ENCODE measurements around the gene KEAP1. TPM values are rescaled to one million over a fixed set of nuclear protein-coding genes. Genes with fewer than 3 reads are reported as not detected.

Gene KEAP1
- total and polyA plus RNA-seq, 4 experiments from 2014 or later, result 35.7 to 60.1 (median 52.1) TPM

DNA sequence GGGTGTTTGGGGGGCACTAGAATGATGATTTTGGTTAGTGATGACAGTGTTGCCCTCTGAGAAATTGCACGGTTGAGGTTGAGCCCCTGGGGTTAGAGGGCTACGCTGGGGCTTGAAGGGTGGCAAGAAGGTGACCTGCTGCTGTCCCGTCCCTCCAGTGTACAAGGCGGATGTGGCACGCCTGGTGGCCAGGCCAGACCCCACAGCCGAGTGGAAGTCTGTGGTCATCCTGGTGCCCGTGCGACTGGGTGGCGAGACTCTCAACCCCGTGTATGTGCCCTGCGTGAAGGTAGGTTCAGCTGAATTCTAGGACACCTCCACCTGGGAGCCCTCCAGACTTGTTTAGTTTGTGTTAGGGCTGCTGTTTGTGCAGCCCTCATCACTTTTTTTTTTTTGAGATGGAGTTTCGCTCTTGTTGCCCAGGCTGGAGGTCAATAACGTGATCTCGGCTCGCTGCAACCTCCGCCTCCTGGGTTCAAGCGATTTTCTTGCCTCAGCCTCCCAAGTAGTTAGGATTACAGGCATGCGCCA lies 45.7 kb upstream of the KEAP1 start:
- no peak overlapping the region for H3K27ac ChIP-seq (ENCODE audit: low read depth, low read length)
- peaks cover 35% of the 10 kb centered on the region for H3K4me1 ChIP-seq (ENCODE audit: insufficient read depth, low read length)
- H3K27me3 ChIP-seq (ENCODE audit: insufficient read depth, low read length), result no peaks in the 10 kb centered on the region
- H3K9me3 Mint-ChIP-seq, result no peaks in the 10 kb centered on the region
- peaks cover 14 to 37% (median 24%) of the 10 kb centered on the region in 4 donors for H3K4me1 Mint-ChIP-seq
- CTCF ChIA-PET (ENCODE audit: partially characterized antibody), result interaction anchor here (2.5 kb wide), 1 partner anchor 41 kb away, joined by 9 read pairs; no protein-coding TSS in a partner anchor
- no peak overlapping the region for H3K27ac Mint-ChIP-seq
- POLR2A ChIA-PET (ENCODE audit: partially characterized antibody), result interaction anchor here (1.0 to 1.5 kb wide), 2 partner anchors 17 to 19 kb away, joined by 3 to 5 read pairs; partner anchors contain the start of gene KRI1
- no peak overlapping the region for H3K4me3 ChIP-seq (ENCODE audit: low read length in 2 of 2)
- DNase-seq, result no peak
- intact Hi-C loops (cut with micrococcal nuclease), result no loop called here
- H3K36me3 Mint-ChIP-seq, result peaks cover 22 to 57% of the 10 kb centered on the region in 2 donors
- H3K36me3 ChIP-seq (ENCODE audit: insufficient read depth, low read length), result peaks cover 38% of the 10 kb centered on the region
- H3K9me3 ChIP-seq (ENCODE audit: control insufficient read depth in 1 of 2, low read length in 2 of 2), result no peaks in the 10 kb centered on the region
- no peak overlapping the region for H3K4me3 Mint-ChIP-seq
- H3K27me3 Mint-ChIP-seq, result no peaks in the 10 kb centered on the region

DNA sequence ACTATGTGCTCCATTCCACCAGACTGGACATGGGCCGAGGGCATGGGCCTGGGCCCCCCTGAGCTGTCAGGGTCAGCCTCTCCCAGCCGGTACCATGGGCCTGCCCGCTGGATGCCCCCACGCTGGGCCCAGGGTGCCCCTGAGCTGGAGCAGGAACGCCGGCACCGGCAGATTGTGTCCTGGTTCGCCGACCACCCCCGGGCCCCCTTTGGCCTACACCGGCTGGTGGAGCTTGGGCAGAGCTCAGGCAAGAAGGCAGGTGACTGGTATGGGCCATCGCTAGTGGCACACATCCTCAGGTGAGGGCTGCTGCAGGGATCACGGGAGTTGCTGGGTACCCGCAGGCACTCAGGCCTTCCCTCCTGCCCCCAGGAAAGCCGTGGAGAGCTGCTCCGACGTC lies 43.7 kb upstream of the KEAP1 start:
- H3K4me1 Mint-ChIP-seq, result peaks cover 11 to 27% (median 17%) of the 10 kb centered on the region in 4 donors

DNA sequence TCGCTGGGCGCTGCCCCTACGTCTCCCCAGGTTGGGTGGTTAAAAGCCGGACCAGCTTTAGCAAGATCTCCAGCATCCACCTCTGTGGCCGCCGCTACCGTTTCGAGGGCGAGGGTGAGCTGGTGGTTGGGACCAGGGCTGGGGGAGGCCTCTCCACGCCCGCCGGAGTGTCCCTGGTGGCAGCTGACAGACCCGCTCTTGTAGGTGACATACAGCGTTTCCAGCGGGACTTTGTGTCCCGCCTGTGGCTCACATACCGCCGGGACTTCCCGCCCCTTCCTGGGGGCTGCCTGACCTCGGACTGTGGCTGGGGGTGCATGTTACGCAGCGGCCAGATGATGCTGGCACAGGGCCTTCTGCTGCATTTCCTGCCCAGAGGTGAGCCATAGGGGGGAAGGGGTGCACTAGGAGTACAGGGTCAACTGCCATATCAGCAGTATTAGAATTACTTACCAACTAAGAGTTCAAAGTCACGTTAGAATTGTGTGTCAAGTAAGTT lies 41.6 kb upstream of the KEAP1 start:
- H3K9me3 Mint-ChIP-seq, result no peaks in the 10 kb centered on the region
- H3K27me3 Mint-ChIP-seq, result peaks cover 2 to 6% of the 10 kb centered on the region in 2 donors
- H3K36me3 Mint-ChIP-seq, result peaks cover 3 to 25% of the 10 kb centered on the region in 2 donors
- ChIA-PET CTCF (ENCODE audit: partially characterized antibody) (interaction anchor here (1.0 kb wide), 1 partner anchor 12 kb away, joined by 3 read pairs; no protein-coding TSS in a partner anchor), POLR2A (ENCODE audit: partially characterized antibody) (interaction anchor here (1.3 to 6.8 kb wide), 3 partner anchors 9 to 23 kb away, joined by 5 to 69 read pairs (median 25); partner anchors contain the start of genes CDKN2D and KRI1)
- H3K4me1 ChIP-seq (ENCODE audit: insufficient read depth, low read length), result peaks cover 18% of the 10 kb centered on the region
- H3K4me1 Mint-ChIP-seq, result peaks cover 9 to 20% (median 14%) of the 10 kb centered on the region in 4 donors
- H3K36me3 ChIP-seq (ENCODE audit: insufficient read depth, low read length), result peaks cover 19% of the 10 kb centered on the region
- H3K27me3 ChIP-seq (ENCODE audit: insufficient read depth, low read length), result no peaks in the 10 kb centered on the region
- intact Hi-C loops (cut with micrococcal nuclease), result no loop called here
- peak overlapping the region; percentile 68 to 97 (median 91) for H3K27ac Mint-ChIP-seq
- H3K4me3 ChIP-seq (ENCODE audit: low read length in 2 of 2), result peak overlapping the region; percentile 49 to 66
- H3K4me3 Mint-ChIP-seq, result peak overlapping the region; percentile 89 to 94 (median 91)
- peak in 3 of 5 donors; percentile 8 to 50 (median 12) for DNase-seq
- no peaks in the 10 kb centered on the region for H3K9me3 ChIP-seq (ENCODE audit: control insufficient read depth in 1 of 2, low read length in 2 of 2)
- H3K27ac ChIP-seq (ENCODE audit: low read depth, low read length), result peak overlapping the region; percentile 86

More for the DNA sequence above, 43.7 kb upstream of the KEAP1 start:
- Histone ChIP-seq H3K27ac (ENCODE audit: low read depth, low read length) (no peak overlapping the region), H3K27me3 (ENCODE audit: insufficient read depth, low read length) (no peaks in the 10 kb centered on the region), H3K36me3 (ENCODE audit: insufficient read depth, low read length) (peaks cover 19% of the 10 kb centered on the region), H3K4me1 (ENCODE audit: insufficient read depth, low read length) (peaks cover 21% of the 10 kb centered on the region), H3K9me3 (ENCODE audit: control insufficient read depth in 1 of 2, low read length in 2 of 2) (no peaks in the 10 kb centered on the region), H3K4me3 (ENCODE audit: low read length in 2 of 2) (no peak overlapping the region)
- DNase-seq, result no peak
- Mint-ChIP-seq H3K36me3 (peaks cover 12 to 39% of the 10 kb centered on the region in 2 donors), H3K9me3 (no peaks in the 10 kb centered on the region), H3K27me3 (no peaks in the 10 kb centered on the region), H3K4me3 (no peak overlapping the region), H3K27ac (peak overlapping the region in 1 of 7 donors; percentile 41)
- intact Hi-C loops (cut with micrococcal nuclease), result no loop called here
- CTCF ChIA-PET (ENCODE audit: partially characterized antibody), result no interaction called here
- POLR2A ChIA-PET (ENCODE audit: partially characterized antibody), result interaction anchor here (6.8 kb wide), 1 partner anchor 21 kb away, joined by 69 read pairs; the partner anchor contains the start of genes CDKN2D and KRI1

DNA sequence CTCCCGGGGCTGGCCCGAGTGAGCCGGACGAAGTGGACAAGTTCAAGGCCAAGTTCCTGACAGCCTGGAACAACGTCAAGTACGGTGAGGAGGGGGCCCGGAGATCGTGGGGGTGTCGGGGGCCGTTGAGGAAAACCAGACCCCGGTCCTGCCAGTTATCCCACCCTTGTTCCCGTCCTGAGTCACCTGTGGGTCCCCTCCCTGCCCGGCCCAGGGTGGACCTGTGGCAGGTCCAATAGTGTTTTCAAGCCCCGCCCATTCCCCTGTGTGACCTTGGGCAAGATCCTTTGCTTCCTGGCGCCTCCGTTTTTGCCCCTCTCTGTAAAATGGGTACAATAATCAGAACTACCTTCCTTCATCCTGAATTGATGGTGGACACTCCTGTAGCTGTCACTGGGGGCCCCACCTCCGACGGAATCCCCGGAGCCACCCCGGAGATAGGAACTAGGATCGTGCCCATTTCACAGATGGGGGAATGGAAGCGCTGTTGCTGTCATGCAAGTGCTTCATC lies 41.1 kb upstream of the KEAP1 start:
- Histone ChIP-seq H3K27ac (ENCODE audit: low read depth, low read length) (peak overlapping the region; percentile 86), H3K4me3 (ENCODE audit: low read length in 2 of 2) (peak overlapping the region; percentile 49 to 66), H3K9me3 (ENCODE audit: control insufficient read depth in 1 of 2, low read length in 2 of 2) (no peaks in the 10 kb centered on the region), H3K36me3 (ENCODE audit: insufficient read depth, low read length) (peaks cover 19% of the 10 kb centered on the region), H3K4me1 (ENCODE audit: insufficient read depth, low read length) (peaks cover 18% of the 10 kb centered on the region), H3K27me3 (ENCODE audit: insufficient read depth, low read length) (no peaks in the 10 kb centered on the region)
- H3K9me3 Mint-ChIP-seq, result no peaks in the 10 kb centered on the region
- peak overlapping the region; percentile 89 to 94 (median 91) for H3K4me3 Mint-ChIP-seq
- peaks cover 2 to 6% of the 10 kb centered on the region in 2 donors for H3K27me3 Mint-ChIP-seq
- POLR2A ChIA-PET (ENCODE audit: partially characterized antibody), result interaction anchor here (0.6 to 6.8 kb wide), 4 partner anchors 10 to 443 kb away, joined by 3 to 69 read pairs (median 15); partner anchors contain the start of genes CDKN2D and KRI1
- H3K36me3 Mint-ChIP-seq, result peaks cover 3 to 22% of the 10 kb centered on the region in 2 donors
- CTCF ChIA-PET (ENCODE audit: partially characterized antibody), result interaction anchor here (1.0 kb wide), 1 partner anchor 12 kb away, joined by 3 read pairs; no protein-coding TSS in a partner anchor
- peaks cover 9 to 20% (median 14%) of the 10 kb centered on the region in 4 donors for H3K4me1 Mint-ChIP-seq
- DNase-seq, result peak in 3 of 5 donors; percentile 3 to 53 (median 9)
- H3K27ac Mint-ChIP-seq, result peak overlapping the region; percentile 68 to 97 (median 91)
- intact Hi-C loops (cut with micrococcal nuclease), result no loop called here

DNA sequence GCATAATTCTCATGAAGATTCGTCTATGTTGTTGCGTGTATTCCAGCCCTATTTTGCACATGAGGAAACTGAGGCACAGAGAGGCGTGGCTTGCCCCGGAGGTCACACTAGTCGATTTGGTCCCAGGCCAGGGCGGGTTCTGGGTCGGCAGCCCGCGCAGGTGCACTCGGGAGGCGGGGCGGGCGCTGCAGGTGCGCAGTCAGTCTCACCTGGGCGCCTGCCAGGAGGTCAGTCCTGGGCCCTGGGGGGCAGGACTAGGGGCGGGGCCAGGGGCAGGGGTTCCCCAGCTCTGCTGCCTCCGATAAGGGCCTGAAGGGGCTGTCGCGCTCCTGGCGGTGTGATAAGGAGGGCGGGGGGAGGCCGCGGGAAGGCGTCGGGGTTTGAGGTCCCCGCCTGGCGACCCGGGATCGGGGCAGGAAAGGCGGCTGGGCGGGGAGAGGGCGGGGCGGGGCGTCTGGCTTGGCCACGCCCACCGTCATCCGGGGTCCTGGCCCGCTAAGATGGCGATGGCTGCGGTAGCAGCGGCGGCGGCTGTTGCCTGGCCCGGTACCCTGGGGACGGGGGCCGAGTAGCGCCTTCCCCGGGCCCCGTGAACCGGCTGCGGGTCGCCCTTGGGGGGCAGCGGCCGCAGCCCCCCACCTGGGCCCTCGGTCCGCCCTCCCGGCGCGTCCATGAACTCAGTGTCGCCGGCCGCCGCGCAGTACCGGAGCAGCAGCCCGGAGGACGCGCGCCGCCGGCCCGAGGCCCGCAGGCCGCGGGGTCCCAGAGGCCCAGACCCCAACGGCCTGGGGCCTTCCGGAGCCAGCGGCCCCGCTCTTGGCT lies 40.5 kb upstream of the KEAP1 start, which contains the start of gene ATG4D:
TSS of gene ATG4D (plus strand) at position 485 of the 822 bp plus-strand sequence. CDS start at position 672, 187 bp downstream.
- POLR2A ChIA-PET (ENCODE audit: partially characterized antibody), result interaction anchor here (0.6 to 6.8 kb wide), 6 partner anchors 10 to 442 kb away, joined by 3 to 69 read pairs (median 4); partner anchors contain the start of genes CDKN2D and KRI1
- Mint-ChIP-seq H3K4me1 (peaks cover 9 to 20% (median 14%) of the 10 kb centered on the region in 4 donors), H3K36me3 (peaks cover 3 to 16% of the 10 kb centered on the region in 2 donors), H3K27me3 (peaks cover 5 to 10% of the 10 kb centered on the region in 2 donors), H3K27ac (peak within 1 kb of the TSS; percentile 83 to 97 (median 91)), H3K9me3 (no peaks in the 10 kb centered on the region), H3K4me3 (peak within 1 kb of the TSS; percentile 89 to 94 (median 91))
- DNase-seq, result peak; percentile 85 to 89 (median 85)
- intact Hi-C loops (cut with micrococcal nuclease), result loop anchor here (1.0 to 2.0 kb wide), 3 partner anchors 11 to 39 kb away; no protein-coding TSS in a partner anchor
- Histone ChIP-seq H3K4me1 (ENCODE audit: insufficient read depth, low read length) (peaks cover 18% of the 10 kb centered on the region), H3K9me3 (ENCODE audit: control insufficient read depth in 1 of 2, low read length in 2 of 2) (no peaks in the 10 kb centered on the region), H3K27me3 (ENCODE audit: insufficient read depth, low read length) (no peaks in the 10 kb centered on the region), H3K27ac (ENCODE audit: low read depth, low read length) (peak within 1 kb of the TSS; percentile 86), H3K36me3 (ENCODE audit: insufficient read depth, low read length) (peaks cover 15% of the 10 kb centered on the region), H3K4me3 (ENCODE audit: low read length in 2 of 2) (peak within 1 kb of the TSS; percentile 49 to 66)
- CTCF ChIA-PET (ENCODE audit: partially characterized antibody), result interaction anchor here (1.0 to 3.8 kb wide), 12 partner anchors 9 to 156 kb away, joined by 3 to 51 read pairs (median 6); partner anchors contain the start of gene CDKN2D

DNA sequence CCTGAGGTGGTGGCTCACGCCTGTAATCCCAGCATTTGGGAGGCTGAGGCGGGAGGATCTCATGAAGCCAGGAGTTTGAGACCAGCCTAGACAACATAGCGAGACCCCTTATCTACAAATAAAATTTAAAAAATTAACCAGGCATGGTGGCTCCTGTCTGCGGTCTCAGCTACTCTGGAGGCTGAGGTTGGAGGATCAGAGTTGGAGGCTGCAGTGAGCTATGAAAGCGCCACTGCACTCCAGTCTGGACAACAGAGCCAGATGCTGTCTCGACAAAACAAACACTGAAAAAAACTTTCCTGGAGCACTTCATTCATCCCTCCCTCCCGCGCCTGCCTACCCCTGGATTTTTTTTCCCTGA lies 39.9 kb upstream of the KEAP1 start:
- Histone ChIP-seq H3K9me3 (ENCODE audit: control insufficient read depth in 1 of 2, low read length in 2 of 2) (no peaks in the 10 kb centered on the region), H3K27ac (ENCODE audit: low read depth, low read length) (peak overlapping the region; percentile 86), H3K4me3 (ENCODE audit: low read length in 2 of 2) (peak overlapping the region in 1 of 2 donors; percentile 66), H3K27me3 (ENCODE audit: insufficient read depth, low read length) (no peaks in the 10 kb centered on the region), H3K4me1 (ENCODE audit: insufficient read depth, low read length) (peaks cover 18% of the 10 kb centered on the region), H3K36me3 (ENCODE audit: insufficient read depth, low read length) (peaks cover 10% of the 10 kb centered on the region)
- CTCF ChIA-PET (ENCODE audit: partially characterized antibody), result interaction anchor here (1.0 to 3.8 kb wide), 13 partner anchors 10 to 157 kb away, joined by 3 to 51 read pairs (median 5); partner anchors contain the start of gene CDKN2D
- Mint-ChIP-seq H3K27ac (peak overlapping the region; percentile 61 to 93 (median 84)), H3K4me1 (peaks cover 9 to 20% (median 14%) of the 10 kb centered on the region in 4 donors), H3K4me3 (peak overlapping the region; percentile 77 to 88 (median 84)), H3K27me3 (peaks cover 7 to 13% of the 10 kb centered on the region in 2 donors), H3K36me3 (peaks cover 0 to 11% of the 10 kb centered on the region in 2 donors), H3K9me3 (no peaks in the 10 kb centered on the region)
- POLR2A ChIA-PET (ENCODE audit: partially characterized antibody), result interaction anchor here (1.0 to 6.8 kb wide), 5 partner anchors 11 to 60 kb away, joined by 3 to 69 read pairs (median 5); partner anchors contain the start of genes CDKN2D and KRI1
- intact Hi-C loops (cut with micrococcal nuclease), result loop anchor here (1.0 to 2.0 kb wide), 3 partner anchors 11 to 38 kb away; no protein-coding TSS in a partner anchor
- no peak for DNase-seq
